ENCODE results near the gene PLEKHG2.
A peak's percentile ranks its signal among the peaks of the same experiment; 100 is the strongest.
"Not testable (repeated sequence)": the region's sequence is repeated elsewhere in the genome, so short reads cannot be mapped to it uniquely, and the experiment has no call there.

PLEKHG2 gene

DNA sequence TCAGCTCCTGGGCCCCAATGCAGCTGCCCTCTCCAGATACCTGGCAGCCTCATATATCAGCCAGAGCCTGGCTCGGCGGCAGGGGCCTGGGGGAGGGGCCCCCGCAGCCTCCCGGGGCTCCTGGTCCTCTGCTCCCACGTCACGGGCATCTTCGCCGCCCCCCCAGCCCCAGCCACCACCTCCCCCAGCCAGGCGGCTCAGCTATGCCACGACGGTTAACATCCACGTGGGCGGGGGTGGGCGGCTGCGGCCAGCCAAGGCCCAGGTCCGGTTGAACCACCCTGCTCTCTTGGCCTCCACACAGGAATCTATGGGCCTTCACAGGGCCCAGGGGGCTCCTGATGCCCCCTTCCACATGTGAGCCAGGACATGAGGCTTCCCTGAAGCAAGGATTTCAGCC is 12.5 kb downstream of the PLEKHG2 start:
- DNase-seq: no peak

DNA sequence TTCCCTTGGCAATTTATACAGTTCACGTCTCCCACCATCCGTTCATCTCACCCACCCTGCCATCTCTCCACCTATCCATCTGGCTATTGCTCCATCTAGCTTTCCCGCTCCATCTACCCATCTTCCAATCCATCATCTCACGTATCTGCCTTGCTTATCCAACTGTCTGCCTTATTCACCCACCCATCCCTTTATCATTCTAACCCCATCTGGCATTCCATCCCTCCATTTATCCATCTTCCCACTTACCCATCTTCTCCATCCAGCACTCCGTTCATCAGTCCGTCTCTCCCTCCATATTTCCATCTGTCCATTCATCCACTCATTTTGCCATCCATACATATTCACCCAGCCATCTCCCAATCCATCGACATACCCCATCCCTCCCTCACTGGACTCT is 13.3 kb downstream of the PLEKHG2 start:
- no peak for DNase-seq

DNA sequence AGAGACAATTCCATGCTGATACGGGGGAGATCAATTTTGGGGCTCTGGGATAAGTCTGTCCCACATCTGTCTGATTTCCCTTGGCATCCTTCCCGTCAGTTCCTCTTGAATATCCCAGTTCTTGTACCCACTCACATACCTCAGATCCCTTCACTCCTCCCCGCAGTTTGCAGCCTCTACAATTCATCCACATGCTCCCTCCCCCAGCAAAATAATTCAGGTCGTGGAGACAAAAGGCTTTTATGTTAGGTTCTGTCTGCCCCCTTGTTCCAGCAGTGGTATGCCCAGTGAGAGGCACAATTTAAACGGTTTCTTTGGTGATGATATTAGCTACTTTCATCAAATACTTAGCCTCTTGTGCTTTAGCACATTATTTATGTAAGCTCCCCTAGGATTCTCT is 13.7 kb downstream of the PLEKHG2 start:
- DNase-seq: no peak

DNA sequence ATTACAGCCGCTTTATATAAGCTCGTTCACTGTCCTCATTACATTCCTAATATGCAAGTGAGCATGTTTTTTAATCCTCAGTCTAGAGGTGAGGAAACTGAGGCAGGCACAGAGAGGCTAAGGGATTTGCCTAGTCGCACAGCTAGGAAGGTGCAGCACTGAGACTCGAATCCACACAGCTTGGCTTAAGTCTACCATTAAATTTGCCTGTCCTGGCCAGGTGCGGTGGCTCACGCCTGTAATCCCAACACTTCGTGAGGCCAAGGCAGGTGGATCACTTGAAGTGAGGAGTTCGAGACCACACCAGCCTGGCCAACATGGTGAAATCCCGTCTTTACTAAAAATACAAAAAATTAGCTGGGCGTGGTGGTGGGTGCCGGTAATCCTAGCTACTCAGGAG is 15.2 kb downstream of the PLEKHG2 start:
- no peak for DNase-seq

DNA sequence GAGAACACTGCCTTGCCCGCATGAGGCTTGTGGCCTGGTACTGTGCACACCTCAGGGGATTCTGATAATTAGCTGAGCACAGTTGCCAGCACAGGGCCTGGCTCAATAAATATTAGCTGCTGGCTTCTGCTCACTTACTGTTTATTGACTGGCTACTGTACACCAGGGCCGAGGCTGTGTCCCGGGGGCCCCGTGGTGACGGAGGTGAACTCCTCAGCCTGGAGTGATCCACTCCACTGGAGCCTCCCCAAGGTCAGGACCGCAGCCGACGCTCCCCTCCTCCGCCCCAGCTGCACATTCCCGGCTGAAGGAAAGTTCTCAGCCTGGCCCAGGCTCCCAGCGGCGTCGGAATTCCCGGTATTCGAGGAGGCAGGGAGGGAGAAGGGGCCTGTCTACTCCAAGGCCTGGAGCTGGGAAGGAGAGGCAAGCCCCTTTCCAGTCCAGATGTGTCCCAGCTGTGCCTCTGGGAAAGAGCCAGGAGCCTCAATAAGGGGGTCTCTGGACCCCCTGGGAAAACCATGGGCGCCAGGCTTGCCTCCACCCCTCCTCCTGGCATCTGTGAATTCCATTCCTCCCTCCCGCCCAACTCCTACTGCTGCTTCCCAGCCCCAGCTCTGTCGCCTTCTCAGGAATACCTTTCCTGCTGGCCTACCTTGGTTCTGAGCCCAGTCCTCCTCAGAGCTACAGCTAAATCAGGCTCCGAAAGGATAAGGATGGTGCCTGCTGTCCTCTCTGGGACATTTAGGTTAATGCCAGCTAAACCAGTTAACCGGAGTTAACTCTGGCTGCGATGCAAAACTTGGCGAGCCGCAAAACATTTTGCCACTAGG is 16.0 kb downstream of the PLEKHG2 start:
- no peak for DNase-seq

DNA sequence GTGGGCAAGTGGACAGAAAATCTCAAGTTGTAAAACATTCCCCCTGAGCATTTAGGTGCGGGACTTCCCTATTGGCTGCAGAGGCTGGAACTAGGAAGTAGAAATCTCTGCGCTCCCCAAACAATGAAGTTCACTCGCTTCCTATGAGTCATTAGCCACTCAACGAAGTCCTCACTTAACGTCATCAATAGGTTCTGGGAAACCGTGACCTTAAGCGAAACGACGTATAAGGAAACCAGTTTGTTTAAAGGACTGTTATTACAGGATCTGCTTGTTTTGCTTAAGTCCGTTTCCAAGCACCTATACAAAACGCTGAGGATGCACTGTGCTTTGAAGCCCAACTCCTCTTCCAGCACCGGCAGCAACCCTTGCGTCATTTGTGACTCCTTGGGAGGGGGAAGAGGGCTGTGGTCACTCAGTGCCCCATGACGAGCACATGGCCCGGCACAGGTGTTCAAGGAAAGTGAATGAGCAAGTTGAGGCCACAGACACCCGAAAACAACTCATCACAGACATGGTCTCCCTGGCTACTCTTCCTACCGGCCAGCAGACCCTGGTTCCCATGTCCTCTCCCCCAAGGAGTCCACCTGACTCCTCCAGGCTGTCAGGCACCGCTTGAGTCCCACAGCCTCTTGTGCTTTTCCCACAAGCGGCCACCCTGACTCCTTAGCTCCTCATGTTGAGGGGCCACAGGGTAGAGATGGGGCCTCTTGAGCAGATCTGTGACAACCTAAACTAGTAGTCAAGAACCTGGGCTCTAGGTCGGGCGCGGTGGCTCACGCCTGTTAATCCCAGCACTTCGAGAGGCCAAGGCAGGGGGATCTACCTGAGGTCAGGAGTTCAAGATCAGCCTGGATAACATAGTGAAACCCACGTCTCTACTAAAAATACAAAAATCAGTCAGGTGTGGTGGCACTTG is 18.5 kb downstream of the PLEKHG2 start:
- peak; percentile 34 for DNase-seq

DNA sequence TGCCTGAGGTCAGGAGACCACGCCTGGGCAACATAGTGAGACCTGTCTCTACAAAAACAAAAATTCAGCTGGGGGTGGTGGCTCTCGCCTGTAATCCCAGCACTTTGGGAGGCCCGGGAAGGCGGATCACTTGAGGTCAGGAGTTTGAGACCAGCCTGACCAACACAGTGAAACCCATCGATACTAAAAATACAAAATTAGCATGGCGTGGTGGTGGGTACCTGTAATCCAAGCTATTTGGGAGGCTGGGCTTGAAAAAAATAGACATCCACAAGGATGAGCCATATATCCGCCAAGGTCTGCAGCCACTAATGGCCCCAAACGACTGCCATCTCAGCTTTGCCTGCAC is 20.2 kb downstream of the PLEKHG2 start:
- no peak for DNase-seq

DNA sequence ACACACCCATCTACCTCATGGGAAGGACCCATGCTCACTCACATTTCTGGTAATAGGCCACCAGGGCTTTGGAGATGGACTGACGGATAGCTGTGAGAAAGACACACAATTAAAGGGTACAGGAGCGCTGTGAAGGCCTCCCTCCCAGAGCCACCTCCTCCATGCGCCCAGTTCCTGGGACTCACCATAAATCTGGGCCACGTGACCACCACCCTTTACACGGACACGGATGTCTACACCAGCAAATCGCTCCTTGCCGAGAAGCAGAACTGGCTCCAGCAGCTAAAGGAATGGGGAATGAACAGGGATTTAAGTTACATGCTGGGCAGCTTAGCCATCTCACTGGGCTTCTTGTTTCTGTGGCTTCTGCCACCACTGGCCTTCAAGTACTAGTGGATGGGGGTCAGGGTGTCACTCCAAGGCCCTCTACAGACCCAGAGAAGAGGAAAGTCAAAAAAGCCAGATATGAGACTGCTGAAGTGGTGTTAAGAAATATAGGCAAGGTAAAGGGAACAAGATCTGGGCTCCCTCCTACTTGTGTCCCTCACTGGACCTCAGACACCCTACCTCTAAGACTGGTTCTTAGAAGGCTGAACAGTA is 21.1 kb downstream of the PLEKHG2 start:
- no peak for DNase-seq

DNA sequence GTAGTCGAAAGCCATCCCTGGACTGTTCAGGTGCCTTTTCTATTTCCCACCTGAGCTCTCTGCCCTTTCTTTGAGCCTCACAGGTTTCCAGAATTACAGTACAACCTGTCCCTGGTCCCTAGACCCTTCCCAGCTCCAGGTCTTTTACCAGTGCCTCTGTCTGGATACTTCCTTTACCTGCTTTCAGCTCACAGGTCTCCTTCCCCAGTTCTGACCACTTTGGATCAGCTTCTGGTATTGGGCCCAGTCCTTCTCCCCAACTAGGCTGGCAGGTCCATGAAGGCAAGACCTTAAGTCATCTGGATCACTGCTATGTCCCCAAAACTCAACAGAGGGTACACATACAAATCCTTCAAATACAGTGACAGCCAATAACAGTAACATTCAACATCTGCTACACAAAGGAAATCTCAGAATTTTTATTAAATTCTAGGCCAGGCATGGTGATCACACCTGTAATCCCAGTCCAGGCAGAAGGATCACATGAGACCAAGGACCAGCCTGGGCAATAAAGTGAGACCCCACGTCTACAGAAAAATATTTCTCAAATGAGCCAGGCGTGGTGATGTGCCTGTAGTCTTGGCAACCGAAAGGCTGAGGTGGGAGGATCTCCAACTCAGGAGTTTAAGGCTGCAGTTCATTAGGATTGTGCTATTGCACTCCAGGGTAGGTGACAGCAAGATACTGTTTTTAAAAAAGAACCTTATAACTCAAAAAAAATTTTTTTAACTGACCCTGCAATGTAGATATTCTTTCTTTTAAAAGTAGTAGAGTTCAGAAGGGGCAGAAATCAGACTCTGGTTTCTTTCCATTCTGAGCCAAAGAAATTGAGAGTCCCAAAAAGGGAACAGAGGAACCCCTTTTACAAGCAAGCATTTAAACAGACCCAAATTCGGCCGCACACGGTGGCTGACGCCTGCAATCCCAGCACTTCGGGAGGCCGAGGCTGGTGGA is 21.9 kb downstream of the PLEKHG2 start:
- no peak for DNase-seq

DNA sequence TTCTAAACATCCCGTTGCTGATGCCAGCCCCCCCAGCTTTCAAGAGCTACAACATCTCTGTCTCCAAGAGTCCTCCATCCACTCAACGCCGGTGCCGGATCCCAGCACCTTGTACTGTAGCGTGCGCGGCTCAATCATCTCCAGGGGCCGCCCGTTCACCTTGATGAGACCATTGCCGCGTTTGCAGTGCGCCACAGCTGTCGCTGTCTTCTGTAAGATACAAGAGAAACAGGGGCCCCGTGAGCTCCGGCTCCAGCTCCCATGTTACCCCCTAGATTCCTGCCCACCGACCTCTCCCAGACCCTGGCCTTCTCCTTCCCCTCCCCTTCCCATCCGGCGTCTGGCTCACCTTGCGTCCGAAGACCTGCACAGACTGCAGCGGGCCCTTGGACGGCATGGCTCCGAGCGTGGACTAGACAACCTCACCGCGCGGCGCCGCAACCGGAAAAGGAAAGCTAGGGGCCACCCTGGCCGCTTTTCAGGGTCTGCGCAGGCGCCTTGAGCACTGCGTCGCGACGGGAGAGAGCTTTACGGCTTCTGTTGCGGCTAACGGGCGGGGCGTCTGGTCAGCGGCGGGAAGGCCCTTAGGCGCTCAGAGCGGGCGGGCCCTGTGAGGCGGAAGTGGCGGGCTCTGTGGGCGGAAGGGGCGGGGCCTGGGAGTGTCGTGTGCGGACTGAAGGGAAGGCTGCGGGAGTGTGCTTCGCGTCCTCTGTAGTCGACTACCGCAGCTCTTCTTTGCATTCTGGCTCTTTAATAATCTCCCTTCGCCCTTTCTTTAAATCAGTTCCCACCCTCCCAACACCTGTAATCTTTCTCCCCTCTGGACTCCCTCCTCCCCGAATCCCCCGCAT is 23.3 kb downstream of the PLEKHG2 start, which contains the start of gene RPS16:
RPS16 (minus strand) TSS at position 451 of the 851 bp plus-strand sequence; CDS start at position 397, 54 bp downstream.
- peak; percentile 99 for DNase-seq

DNA sequence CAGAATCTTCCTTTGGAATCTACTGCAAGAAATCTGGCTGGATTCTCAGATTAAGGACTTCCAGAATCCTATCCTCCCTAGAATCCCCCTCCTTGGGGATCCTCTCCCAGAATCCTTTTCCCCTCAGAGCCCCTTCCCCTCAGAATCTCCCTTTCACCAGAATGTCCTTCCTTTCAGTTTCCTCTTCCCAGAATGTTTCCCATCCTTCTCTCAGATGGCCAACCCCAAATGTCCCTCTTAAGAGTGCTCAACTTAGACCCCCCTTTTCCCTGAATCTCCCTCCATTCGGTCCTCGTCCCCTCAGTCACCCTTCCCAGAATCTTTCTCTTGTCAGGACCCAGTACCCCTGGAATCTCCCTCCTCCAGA is 23.9 kb downstream of the PLEKHG2 start:
- DNase-seq: no peak

DNA sequence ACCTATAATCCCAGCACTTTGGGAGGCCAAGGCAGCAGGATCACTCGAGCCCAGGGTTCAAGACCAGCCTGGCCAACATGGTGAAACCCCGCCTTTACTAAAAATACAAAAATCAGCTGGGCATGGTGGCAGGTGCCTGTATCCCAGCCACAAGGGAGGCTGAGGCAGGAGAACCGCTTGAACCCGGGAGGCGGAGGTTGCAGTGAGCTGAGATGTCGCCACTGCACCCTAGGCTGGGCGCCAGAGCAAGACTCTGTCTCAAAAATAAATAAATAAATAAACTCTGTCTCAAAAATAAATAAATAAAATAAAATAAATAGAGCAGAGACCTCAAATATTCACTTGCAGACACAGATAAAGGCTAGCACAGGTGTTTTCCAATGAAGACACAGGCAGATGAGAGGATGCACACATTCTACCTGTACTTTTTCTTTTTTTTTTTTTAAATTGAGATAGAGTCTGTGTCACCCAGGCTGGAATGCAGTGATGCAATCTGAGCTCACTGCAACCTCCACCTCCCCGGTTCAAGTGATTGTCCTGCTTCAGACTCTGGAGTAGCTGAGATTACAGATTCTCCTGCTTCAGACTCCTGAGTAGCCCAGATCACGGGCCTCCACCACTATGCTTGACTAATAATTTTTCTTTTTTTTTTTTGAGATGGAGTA is 25.9 kb downstream of the PLEKHG2 start:
- no peak for DNase-seq

DNA sequence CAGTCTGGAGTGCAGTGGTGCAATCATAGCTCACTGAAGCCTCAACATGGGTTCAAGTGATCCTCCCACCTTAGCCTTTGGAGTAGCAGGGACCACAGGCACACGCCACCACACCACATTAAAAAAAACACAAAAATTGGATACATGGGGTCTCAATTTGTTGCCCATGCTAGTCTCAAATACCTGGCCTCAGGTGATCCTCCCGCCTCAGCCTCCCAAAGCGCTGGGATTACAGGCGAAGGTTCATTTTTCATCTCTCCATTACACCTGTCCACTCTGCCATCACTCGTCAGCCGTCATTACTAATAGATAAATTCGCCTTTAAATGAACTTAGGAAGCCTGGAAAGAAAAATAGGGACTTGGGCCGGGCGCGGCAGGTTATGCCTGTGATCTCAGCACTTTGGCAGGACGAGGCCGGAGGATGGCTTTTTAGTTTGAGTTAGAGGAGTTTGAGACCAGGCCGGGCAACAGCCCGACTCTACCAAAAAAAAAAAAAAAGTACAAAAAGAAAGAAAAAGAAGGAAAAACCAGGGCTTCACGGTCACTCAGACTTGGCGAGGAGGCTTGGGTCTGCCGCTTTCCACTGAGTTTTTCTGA is 32.2 kb downstream of the PLEKHG2 start:
- peak; percentile 49 for DNase-seq

DNA sequence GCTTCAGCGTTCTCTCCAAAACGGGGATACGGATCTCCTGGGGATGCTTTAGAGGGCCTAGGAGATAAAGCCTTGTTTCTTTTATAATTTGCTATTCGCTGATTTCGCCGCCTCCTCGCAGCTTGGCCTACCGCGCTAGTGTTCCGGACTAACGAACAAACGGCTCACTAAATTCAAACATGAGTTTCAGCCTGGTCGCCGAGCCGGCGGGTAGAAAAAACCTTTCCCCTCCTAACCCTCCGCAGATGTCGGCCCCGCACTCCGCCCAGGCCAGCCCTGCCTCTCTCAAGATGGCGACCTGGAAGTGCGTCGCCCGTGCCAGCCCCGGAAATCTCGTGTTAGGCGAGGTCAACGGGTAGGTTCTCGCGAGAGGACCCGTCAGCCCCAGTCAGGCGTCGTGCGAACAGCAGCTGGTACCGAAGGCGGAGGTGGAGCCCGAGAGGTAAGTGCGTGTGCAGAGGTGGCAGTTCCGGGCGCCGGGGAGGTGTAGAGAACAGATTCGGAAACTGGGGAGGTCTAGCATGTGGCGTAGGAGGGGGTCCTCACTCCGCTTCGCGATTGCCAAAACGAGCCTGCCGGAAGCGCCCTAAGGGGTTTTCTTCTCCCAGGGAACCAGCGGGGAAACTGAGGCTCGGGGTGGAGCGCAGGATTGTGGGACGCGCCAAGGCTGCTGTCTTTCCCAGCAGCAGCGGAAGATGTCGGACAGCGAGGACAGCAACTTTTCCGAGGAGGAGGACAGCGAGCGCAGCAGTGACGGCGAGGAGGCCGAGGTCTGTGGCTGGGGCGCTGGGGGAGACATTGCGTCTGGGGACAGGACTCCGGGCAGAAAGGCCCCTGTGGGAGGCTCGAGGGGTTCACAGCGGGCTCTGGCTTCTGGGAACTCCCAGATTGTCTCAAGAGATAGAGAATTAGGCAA is 33.0 kb downstream of the PLEKHG2 start, which contains the start of gene SUPT5H:
SUPT5H (plus strand) TSS at position 387 of the 916 bp plus-strand sequence; CDS start at position 696, 309 bp downstream.
- peak; percentile 99 for DNase-seq

DNA sequence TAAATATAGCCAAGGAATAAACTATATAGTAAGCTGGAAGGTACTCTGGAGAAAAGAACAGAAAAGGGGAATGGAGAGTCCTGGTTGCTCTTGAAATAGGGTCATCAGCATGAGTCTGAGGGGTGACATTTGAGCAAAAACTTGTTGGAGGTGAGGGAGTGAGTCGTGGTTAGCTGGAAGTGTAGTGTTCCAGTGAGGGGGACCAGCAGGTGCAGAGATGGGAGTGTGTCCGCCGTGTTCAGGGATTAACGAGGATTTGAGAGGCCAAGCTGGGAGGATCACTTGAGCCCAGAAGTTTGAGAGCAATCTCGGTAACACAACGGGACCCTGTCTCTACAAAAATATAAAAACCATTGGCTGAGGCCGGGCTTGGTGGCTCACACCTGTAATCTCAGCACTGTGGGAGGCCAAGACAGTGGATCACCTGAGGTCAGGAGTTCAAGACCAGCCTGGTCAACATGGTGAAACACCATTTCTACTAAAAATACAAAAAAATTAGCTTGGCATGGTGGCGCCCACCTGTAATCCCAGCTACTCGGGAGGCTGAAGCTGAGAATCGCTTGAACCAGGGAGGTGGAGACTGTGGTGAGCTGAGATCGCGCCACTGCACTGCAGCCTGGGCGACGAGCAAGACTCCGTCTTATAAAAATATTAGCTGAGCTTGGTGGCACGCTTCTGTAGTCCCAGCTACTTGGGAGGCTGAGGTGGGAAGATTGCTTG is 34.1 kb downstream of the PLEKHG2 start:
- DNase-seq: no peak

DNA sequence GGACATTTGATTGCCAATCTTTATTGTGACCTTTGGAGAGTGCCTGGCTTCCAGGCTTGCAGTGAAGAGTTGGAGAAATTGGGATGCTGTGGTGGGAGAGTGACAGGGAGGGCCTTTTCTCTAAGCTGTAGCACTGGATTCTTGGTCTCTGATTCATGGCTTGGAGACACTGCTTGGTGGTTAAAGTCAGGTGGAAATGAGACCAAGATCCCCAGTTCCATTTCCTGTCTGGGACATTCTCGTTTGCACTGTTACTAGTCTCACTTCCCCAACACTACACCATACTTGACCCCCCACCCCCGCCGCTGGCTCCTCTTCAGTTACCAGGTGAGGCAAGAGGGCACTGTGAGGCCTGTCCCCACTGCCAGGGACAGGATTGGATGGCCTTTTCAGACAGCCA is 35.8 kb downstream of the PLEKHG2 start:
- DNase-seq: no peak

DNA sequence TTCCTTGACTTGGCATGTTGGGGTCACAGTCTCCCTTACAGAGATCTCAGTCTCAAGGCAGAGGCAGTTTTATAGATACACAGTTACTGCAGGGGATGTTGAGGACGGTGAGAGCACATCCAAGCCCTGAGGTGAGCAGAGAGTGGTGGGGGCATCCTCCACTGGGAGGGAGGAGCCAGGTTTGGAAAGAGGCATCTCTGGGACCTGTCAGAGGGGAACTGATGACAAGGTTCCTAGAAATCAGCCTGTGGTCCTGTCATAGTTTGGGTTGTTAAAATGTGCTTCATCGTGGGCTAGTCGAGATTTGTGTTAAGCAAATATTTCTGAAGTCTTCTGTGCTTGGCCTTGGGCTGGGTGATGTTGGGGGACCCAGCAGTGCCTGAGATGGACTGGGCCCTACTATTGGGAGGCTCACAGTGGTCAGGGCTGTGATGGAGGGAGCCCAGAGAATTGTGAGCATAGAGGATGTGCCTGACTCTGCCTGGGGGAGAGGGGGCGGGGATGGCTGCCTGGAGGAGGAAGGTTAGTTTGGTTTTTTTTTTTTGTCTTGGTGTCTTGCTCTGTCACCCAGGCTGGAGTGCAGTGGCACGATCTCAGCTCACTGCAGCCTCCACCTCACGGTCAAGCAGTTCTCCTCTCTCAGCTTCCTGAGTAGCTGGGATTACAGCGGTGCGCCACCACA is 36.8 kb downstream of the PLEKHG2 start:
- DNase-seq: no peak

DNA sequence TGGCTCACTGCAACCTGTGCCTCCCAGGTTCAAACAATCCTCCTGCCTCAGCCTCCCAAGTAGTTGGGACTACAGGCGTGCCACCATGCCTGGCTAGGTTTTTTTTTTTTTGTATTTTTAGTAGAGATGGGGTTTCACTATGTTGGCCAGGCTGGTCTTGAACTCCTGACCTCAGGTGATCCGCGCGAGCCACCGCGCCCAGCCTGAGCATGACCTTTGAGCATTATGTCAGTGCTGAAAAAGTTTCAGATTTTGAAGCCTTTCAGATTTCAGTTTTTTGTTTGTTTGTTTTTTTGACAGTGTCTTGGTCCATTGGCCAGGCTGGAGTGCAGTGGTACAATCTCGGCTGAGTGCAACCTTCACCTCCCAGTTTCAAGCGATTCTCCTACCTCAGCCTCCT is 38.8 kb downstream of the PLEKHG2 start:
- DNase-seq: not testable (repeated sequence)

Data from hematopoietic multipotent progenitor cell treated with erythropoietin and hydrocortisone succinate and interleukin-3 and kit ligand, for 6 days (in vitro differentiated cells).